GM12878 (cell line): ENCODE measurements around the gene SH3BP5. TPM values are rescaled to one million over a fixed set of nuclear protein-coding genes. Genes with fewer than 3 reads are reported as not detected.

Source experiments
- ATAC-seq: fragments of 200-7000 bp; cut with Tn5 transposase; 3 replicates; pipeline ENCODE4 v1.9.1; 2020; ENCODE audit warnings: mild to moderate bottlenecking, moderate library complexity
- BruUV-seq: library from RNA; stranded (reverse); fragments of 400-500 nt; replicated peaks from 2 replicates; lab custom pipeline; 2021; lab: Mats Ljungman, UMichigan
- CTCF ChIA-PET: fragments of 300-600 bp; sonication (Branson Sonifier 250); formaldehyde crosslinking; extraction: SDS; loops from one replicate; lab custom pipeline; 2021; ENCODE audit warnings: inconsistent platforms; lab: Yijun Ruan, JAX
- POLR2A ChIA-PET: fragments of 350-600 bp; formaldehyde crosslinking; extraction: SDS; loops from one replicate; lab custom pipeline; 2021; ENCODE audit warnings: inconsistent platforms; lab: Charles Lee
- RAD21 ChIA-PET: fragments of 300-600 bp; sonication (Branson Sonifier 250); formaldehyde crosslinking; loops from one replicate; lab custom pipeline; 2023; ENCODE audit warnings: antibody characterized with exemption; ENCODE audit not compliant: unreplicated experiment; lab: Charles Lee
- SMC1A ChIA-PET: fragments of 300-600 bp; sonication (Branson Sonifier 250); formaldehyde crosslinking; loops from one replicate; lab custom pipeline; 2023; ENCODE audit not compliant: unreplicated experiment, uncharacterized antibody; lab: Charles Lee
- DNase-seq: peaks from one replicate; pipeline ENCODE4 v3.0.0-alpha.2; 2011; ENCODE audit warnings: low read depth, low spot score
- FAIRE-seq: peaks from 3 replicates; lab custom pipeline; 2011; peaks lifted over from hg19 to GRCh38; lab: Jason Lieb, UNC
- H2AFZ ChIP-seq: 2 replicates; pipeline ENCODE4 v1.6.0; 2011; ENCODE audit warnings: low read depth, low read length, control low read depth; ENCODE audit not compliant: control insufficient read depth
- H3K27ac ChIP-seq: 2 replicates; pipeline ENCODE4 v1.5.1; 2011; ENCODE audit warnings: control low read depth; ENCODE audit not compliant: control insufficient read depth, insufficient read depth
- H3K27me3 ChIP-seq, 2 experiments: replicated peaks in 1 of 2; 2 replicates each; pipeline versions ENCODE4 v1.6.0 to v1.6.1; 2011; ENCODE audit warnings: low read length in 1 of 2; ENCODE audit not compliant: control insufficient read depth in 2 of 2, insufficient read depth in 2 of 2
- H3K36me3 ChIP-seq, 2 experiments: 2 replicates each; pipeline ENCODE4 v1.5.1; 2011; ENCODE audit warnings: low read length in 1 of 2; ENCODE audit not compliant: control insufficient read depth in 2 of 2, insufficient read depth in 2 of 2
- H3K4me1 ChIP-seq: 2 replicates; pipeline ENCODE4 v1.6.1; 2011; ENCODE audit warnings: mild to moderate bottlenecking, low read length, moderate library complexity, mixed read lengths; ENCODE audit not compliant: control insufficient read depth, insufficient read depth
- H3K4me2 ChIP-seq: 2 replicates; pipeline ENCODE4 v1.6.0; 2011; ENCODE audit warnings: control low read depth; ENCODE audit not compliant: control insufficient read depth, insufficient read depth
- H3K4me3 ChIP-seq: fragments of 200-600 bp; sonication (generic); 2 replicates; pipeline ENCODE4 v1.5.1; 2016
- H3K79me2 ChIP-seq: 2 replicates; pipeline ENCODE4 v1.6.0; 2011; ENCODE audit warnings: low read length; ENCODE audit not compliant: control insufficient read depth, insufficient read depth
- H3K9ac ChIP-seq: 2 replicates; pipeline ENCODE4 v1.8.0; 2011; ENCODE audit warnings: low read length, control low read depth, mixed read lengths; ENCODE audit not compliant: control insufficient read depth, insufficient read depth
- H3K9me3 ChIP-seq: replicated peaks from 3 replicates; pipeline ENCODE4 v1.5.1; 2011; ENCODE audit warnings: mild to moderate bottlenecking, low read length; ENCODE audit not compliant: control insufficient read depth, insufficient read depth
- H4K20me1 ChIP-seq: 2 replicates; pipeline ENCODE4 v1.6.0; 2011; ENCODE audit not compliant: control insufficient read depth, insufficient read depth
- ATF2 ChIP-seq: IDR thresholded peaks from 2 replicates; pipeline ENCODE4 v1.6.1; 2012; ENCODE audit warnings: low read length, inconsistent platforms
- BHLHE40 ChIP-seq, 2 experiments: fragments of 450-650 bp in 1 of 2; IDR thresholded peaks; 2 replicates each; pipeline ENCODE4 v1.6.1; 2011 to 2017; ENCODE audit warnings: low read depth in 2 of 2, borderline replicate concordance in 1 of 2, improper control_type of control experiment in 1 of 2, low read length in 1 of 2, mild to moderate bottlenecking in 1 of 2
- ELK1 ChIP-seq: IDR thresholded peaks from 2 replicates; pipeline ENCODE4 v1.6.1; 2012; ENCODE audit warnings: low read depth, low read length, improper control_type of control experiment
- ESRRA ChIP-seq: IDR thresholded peaks from 2 replicates; pipeline ENCODE4 v1.6.1; 2012; ENCODE audit warnings: mild to moderate bottlenecking, low read length, improper control_type of control experiment
- GATAD2B ChIP-seq: fragments of 450-650 bp; conservative IDR thresholded peaks from 2 replicates; pipeline ENCODE4 v1.6.1; 2017; ENCODE audit warnings: low read depth, mild to moderate bottlenecking, moderate library complexity
- IRF5 ChIP-seq: fragments of 450-650 bp; IDR thresholded peaks from 2 replicates; pipeline ENCODE4 v1.6.1; 2017; ENCODE audit warnings: borderline replicate concordance
- MLLT1 ChIP-seq: fragments of 450-650 bp; IDR thresholded peaks from 2 replicates; pipeline ENCODE4 v1.6.1; 2016; ENCODE audit warnings: mild to moderate bottlenecking
- MXI1 ChIP-seq: fragments of 150-350 bp; IDR thresholded peaks from 2 replicates; pipeline ENCODE4 v1.6.1; 2011; ENCODE audit warnings: low read depth, mild to moderate bottlenecking, inconsistent platforms, low read length, improper control_type of control experiment
- MYC ChIP-seq: IDR thresholded peaks from 2 replicates; pipeline ENCODE4 v1.6.1; 2011; ENCODE audit warnings: mild to moderate bottlenecking, low read length, moderate library complexity, inconsistent platforms; ENCODE audit not compliant: insufficient read depth, insufficient replicate concordance, insufficient read length, severe bottlenecking
- NFYA ChIP-seq: IDR thresholded peaks from 2 replicates; pipeline ENCODE4 v1.6.1; 2011; ENCODE audit warnings: low read depth, mild to moderate bottlenecking, low read length, improper control_type of control experiment, borderline replicate concordance
- RBBP5 ChIP-seq: fragments of 200-600 bp; sonication (generic); conservative IDR thresholded peaks from 2 replicates; pipeline ENCODE4 v1.6.1; 2016
- SPI1 ChIP-seq: IDR thresholded peaks from 2 replicates; pipeline ENCODE4 v1.6.1; 2011; ENCODE audit warnings: low read depth, mild to moderate bottlenecking, low read length, moderate library complexity, borderline replicate concordance; ENCODE audit not compliant: insufficient read depth
- TAF1 ChIP-seq: IDR thresholded peaks from 2 replicates; pipeline ENCODE4 v1.6.1; 2011; ENCODE audit warnings: mild to moderate bottlenecking, low read depth, low read length, borderline replicate concordance
- ZNF592 ChIP-seq: fragments of 450-650 bp; IDR thresholded peaks from 2 replicates; pipeline ENCODE4 v1.6.1; 2017; ENCODE audit warnings: mild to moderate bottlenecking, moderate library complexity
- ZNF622 ChIP-seq: fragments of 450-650 bp; IDR thresholded peaks from 2 replicates; pipeline ENCODE4 v1.6.1; 2017; ENCODE audit warnings: mild to moderate bottlenecking, inconsistent platforms
- WGBS: methylation state at CpG from one replicate; pipeline ENCODE4 v1.1.6; 2016; ENCODE audit warnings: low lambda C conversion rate; ENCODE audit not compliant: insufficient replicate concordance, insufficient coverage; ENCODE audit errors: missing lambda C conversion rate; 5-methylcytosine and 5-hydroxymethylcytosine counted together
- in situ Hi-C: fragments of 300-500 bp; cut with MboI; formaldehyde crosslinking; loops from 9 replicates; pipeline ENCODE4 v1.14.3; 2018; ENCODE audit warnings: mixed read lengths
- intact Hi-C: fragments of 100-400 bp; cut with micrococcal nuclease; formaldehyde crosslinking; loops from one replicate; pipeline ENCODE4 v1.14.2; 2022; ENCODE audit not compliant: unreplicated experiment
- polyA plus RNA-seq, 11 experiments: library from polyadenylated mRNA; depleted of rRNA in 4 of 11; unstranded in 6 of 11; stranded (reverse) in 5 of 11; fragments of >200 nt; fragmentation: Nextera tagmentation in 4 of 11; fragmentation: Illumina TruSeq in 1 of 11; extraction: Ambion mirVana in 4 of 11; extraction: Trizol in 1 of 11; gene quantifications; 1 replicate in 1 of 11; 2 replicates in 10 of 11; pipeline versions ENCODE4 v1.2.1 to v1.2.3, GENCODE V29; 2011 to 2016; ENCODE audit warnings: inconsistent platforms in 2 of 11, missing spikeins in 2 of 11, low read depth in 1 of 11
- total RNA-seq, 4 experiments: library from RNA; depleted of rRNA in 3 of 4; stranded (reverse); fragments of >200 nt in 3 of 4; fragmentation: Illumina TruSeq in 1 of 4; extraction: Trizol in 1 of 4; gene quantifications; 2 replicates each; pipeline versions ENCODE4 v1.2.1 to v1.2.3, GENCODE V29; 2013 to 2021

Gene SH3BP5
- total and polyA plus RNA-seq, 10 of the 15 experiments (the other 5 are each of a cell fraction or from before 2014, with no cell fraction given), result 14.9 to 87.5 (median 43.7) TPM

GRCh38 chr3:15337963-15338362 lies 5.6 kb upstream of the SH3BP5 start:
- no TSS peak for BruUV-seq
- ChIA-PET CTCF (no interaction called here), POLR2A (interaction anchor here (0.7 to 1.0 kb wide), 5 partner anchors 18 to 175 kb away, joined by 3 to 5 read pairs (median 3); no protein-coding TSS in a partner anchor), SMC1A (no interaction called here), RAD21 (no interaction called here)
- H4K20me1 ChIP-seq, result no peaks in the 10 kb centered on the region
- intact Hi-C loops (no loop called here), in situ Hi-C loops (no loop called here)
- no peaks in the 10 kb centered on the region for H3K9me3 ChIP-seq
- DNase-seq (no peak), FAIRE-seq (no peak), ATAC-seq (no peak)
- H3K36me3 ChIP-seq, result no peaks in the 10 kb centered on the region
- no peak overlapping the region for H3K4me2 ChIP-seq
- 73% methylated on average over 1 of the region's 1 CpG for WGBS
- no peak overlapping the region for H3K4me3 ChIP-seq
- H3K79me2 ChIP-seq, result no peaks in the 10 kb centered on the region
- H3K9ac ChIP-seq, result no peak overlapping the region
- H3K27me3 ChIP-seq, result no peaks in the 10 kb centered on the region
- no peak overlapping the region for H2AFZ ChIP-seq
- H3K4me1 ChIP-seq, result peaks cover 14% of the 10 kb centered on the region
- H3K27ac ChIP-seq, result no peak overlapping the region
- TF ChIP-seq MXI1, result no peak
- TF ChIP-seq IRF5, result no peak
- no peak for TF ChIP-seq ESRRA
- TF ChIP-seq ZNF622, result no peak
- no peak for TF ChIP-seq GATAD2B
- no peak for TF ChIP-seq BHLHE40 (IDR thresholded peaks at IDR 0.05; ENCODE audit: borderline replicate concordance in 1 of 2, low read depth in 2 of 2, low read length in 1 of 2)
- TF ChIP-seq ZNF592, result no peak
- TF ChIP-seq RBBP5, result no peak
- no peak for TF ChIP-seq ELK1
- no peak for TF ChIP-seq SPI1
- TF ChIP-seq NFYA, result no peak
- no peak for TF ChIP-seq TAF1
- TF ChIP-seq MLLT1, result no peak
- TF ChIP-seq ATF2, result no peak
- TF ChIP-seq MYC, result no peak
